Activated CD4-positive, alpha-beta T cell treated with anti-CD3 and anti-CD28 coated beads for 36 hours (primary cell): ENCODE data around the gene S1PR3. TPM values are rescaled to one million over a fixed set of nuclear protein-coding genes. Genes with fewer than 3 reads are reported as not detected.

Source experiments
- ATAC-seq: fragments of 200-7000 bp; cut with Tn5 transposase; one replicate; pipeline ENCODE4 v1.10.0; 2021; ENCODE audit warnings: mild to moderate bottlenecking, moderate library complexity
- CTCF ChIA-PET: fragments of 350-600 bp; sonication (Branson Sonifier 250); formaldehyde crosslinking; loops from one replicate; lab custom pipeline; 2021; ENCODE audit warnings: antibody characterized with exemption; lab: Charles Lee
- POLR2A ChIA-PET: fragments of 350-600 bp; sonication (Branson Sonifier 250); formaldehyde crosslinking; loops from one replicate; lab custom pipeline; 2021; ENCODE audit warnings: antibody characterized with exemption, inconsistent platforms; lab: Charles Lee
- DNase-seq: peaks from one replicate; pipeline ENCODE4 v3.0.0-alpha.2; 2020
- H3K27ac Mint-ChIP-seq: one replicate; pipeline ENCODE4 v1.8.0; 2021; ENCODE audit warnings: mixed read lengths
- H3K27me3 Mint-ChIP-seq: one replicate; pipeline ENCODE4 v1.8.0; 2021; ENCODE audit warnings: mixed read lengths
- H3K36me3 Mint-ChIP-seq: one replicate; pipeline ENCODE4 v1.8.0; 2021; ENCODE audit warnings: low read depth, mixed read lengths
- H3K4me1 Mint-ChIP-seq: one replicate; pipeline ENCODE4 v1.8.0; 2021; ENCODE audit warnings: mixed read lengths
- H3K4me3 Mint-ChIP-seq: one replicate; pipeline ENCODE4 v1.8.0; 2021; ENCODE audit warnings: mild to moderate bottlenecking, moderate library complexity, mixed read lengths
- H3K9me3 Mint-ChIP-seq: one replicate; pipeline ENCODE4 v1.8.0; 2021; ENCODE audit warnings: low read depth, mixed read lengths
- intact Hi-C, 2 experiments: fragments of 100-400 bp; cut with DNase I in 1 of 2; cut with micrococcal nuclease in 1 of 2; formaldehyde crosslinking; loops; one replicate each; pipeline versions ENCODE4 v1.14.2 to v1.15.1; 2022 to 2024; cut with DNase I, micrococcal nuclease
- total RNA-seq, 2 experiments: library from RNA; stranded (reverse); gene quantifications; one replicate each; pipeline ENCODE4 v1.2.3, GENCODE V29; 2021

S1PR3 gene
- total RNA-seq, 2 experiments from 2014 or later = 0.56 to 1.2 TPM

- CTCF ChIA-PET = no interaction called here
- Mint-ChIP-seq H3K36me3 (no peaks in the 10 kb centered on the region), H3K27ac (no peak overlapping the region), H3K9me3 (no peaks in the 10 kb centered on the region), H3K4me3 (no peak overlapping the region), H3K27me3 (peaks cover 31% of the 10 kb centered on the region), H3K4me1 (peaks cover 7% of the 10 kb centered on the region)
- POLR2A ChIA-PET = no interaction called here
- intact Hi-C loops = loop anchor here in 1 of 2 experiments (10.0 kb wide), 1 partner anchor 1020 kb away; the partner anchor contains the start of gene CDK20
- ATAC-seq = no peak
- DNase-seq = no peak
Observed at GRCh38 chr9:88995200-88995577, 3.9 kb downstream of the S1PR3 start.

- Mint-ChIP-seq H3K4me1 (peaks cover 5% of the 10 kb centered on the region), H3K27ac (no peak overlapping the region), H3K27me3 (peaks cover 29% of the 10 kb centered on the region), H3K4me3 (no peak overlapping the region), H3K36me3 (no peaks in the 10 kb centered on the region), H3K9me3 (no peaks in the 10 kb centered on the region)
- CTCF ChIA-PET = no interaction called here
- DNase-seq = no peak
- intact Hi-C loops = loop anchor here in 1 of 2 experiments (10.0 kb wide), 1 partner anchor 1021 kb away; the partner anchor contains the start of gene CDK20
- POLR2A ChIA-PET = no interaction called here
- ATAC-seq = no peak
Observed at GRCh38 chr9:88995627-88996026, 4.4 kb downstream of the S1PR3 start.

- no peak for ATAC-seq
- ChIA-PET CTCF (no interaction called here), POLR2A (no interaction called here)
- no peak for DNase-seq
- Mint-ChIP-seq H3K27me3 (peaks cover 29% of the 10 kb centered on the region), H3K4me3 (no peak overlapping the region), H3K4me1 (peaks cover 9% of the 10 kb centered on the region), H3K36me3 (no peaks in the 10 kb centered on the region), H3K27ac (no peak overlapping the region), H3K9me3 (no peaks in the 10 kb centered on the region)
- intact Hi-C loops = loop anchor here in 1 of 2 experiments (10.0 kb wide), 1 partner anchor 1021 kb away; the partner anchor contains the start of gene CDK20
Observed at GRCh38 chr9:88996046-88996920, 5.0 kb downstream of the S1PR3 start.

DNA sequence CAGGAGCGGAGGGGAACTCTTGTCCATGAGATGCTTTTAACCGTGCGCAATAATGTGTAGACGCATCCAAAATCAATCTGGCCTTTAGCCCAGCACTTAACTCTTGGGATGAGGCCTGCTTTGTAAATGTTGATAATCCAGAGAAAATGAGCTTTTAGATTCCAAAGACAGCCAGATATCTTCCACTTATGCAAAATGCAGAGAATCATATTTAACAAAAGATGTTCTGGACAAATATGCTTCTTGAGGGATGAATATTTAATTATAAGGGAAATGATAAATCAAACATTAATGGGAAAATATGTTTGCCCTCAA, 5.6 kb downstream of the S1PR3 start:
- Mint-ChIP-seq H3K4me1 (peaks cover 7% of the 10 kb centered on the region), H3K36me3 (no peaks in the 10 kb centered on the region), H3K27ac (no peak overlapping the region), H3K9me3 (no peaks in the 10 kb centered on the region), H3K27me3 (peaks cover 31% of the 10 kb centered on the region), H3K4me3 (no peak overlapping the region)
- ChIA-PET POLR2A (no interaction called here), CTCF (no interaction called here)
- ATAC-seq (no peak), DNase-seq (no peak)
- intact Hi-C loops = loop anchor here in 1 of 2 experiments (10.0 kb wide), 1 partner anchor 1022 kb away; the partner anchor contains the start of gene CDK20

DNA sequence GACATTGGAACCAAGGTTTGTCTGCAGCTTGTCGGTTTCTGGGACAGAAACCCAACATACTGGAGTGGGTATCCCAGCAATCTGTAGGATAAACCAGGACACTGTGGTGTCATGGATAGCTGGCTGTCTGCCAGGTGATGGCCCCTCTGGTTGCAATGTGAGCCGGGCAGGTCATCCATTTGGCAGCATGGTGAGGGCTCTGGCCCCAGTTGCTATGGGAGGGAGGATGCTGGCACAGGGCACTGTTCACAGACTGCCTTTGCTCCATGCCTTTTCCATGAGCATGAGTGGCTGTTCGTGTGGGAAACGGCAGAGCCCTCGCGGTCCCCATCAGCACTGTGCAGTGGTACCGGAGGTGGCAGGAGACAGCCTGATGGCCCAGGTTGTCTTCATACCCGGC, 6.4 kb downstream of the S1PR3 start:
- no peak for DNase-seq
- POLR2A ChIA-PET = no interaction called here
- H3K4me3 Mint-ChIP-seq = no peak overlapping the region
- H3K27ac Mint-ChIP-seq = no peak overlapping the region
- peaks cover 32% of the 10 kb centered on the region for H3K27me3 Mint-ChIP-seq
- no peaks in the 10 kb centered on the region for H3K36me3 Mint-ChIP-seq
- peaks cover 5% of the 10 kb centered on the region for H3K4me1 Mint-ChIP-seq
- no peaks in the 10 kb centered on the region for H3K9me3 Mint-ChIP-seq
- intact Hi-C loops = loop anchor here in 1 of 2 experiments (10.0 kb wide), 1 partner anchor 1023 kb away; the partner anchor contains the start of gene CDK20
- no peak for ATAC-seq
- CTCF ChIA-PET = no interaction called here

DNA sequence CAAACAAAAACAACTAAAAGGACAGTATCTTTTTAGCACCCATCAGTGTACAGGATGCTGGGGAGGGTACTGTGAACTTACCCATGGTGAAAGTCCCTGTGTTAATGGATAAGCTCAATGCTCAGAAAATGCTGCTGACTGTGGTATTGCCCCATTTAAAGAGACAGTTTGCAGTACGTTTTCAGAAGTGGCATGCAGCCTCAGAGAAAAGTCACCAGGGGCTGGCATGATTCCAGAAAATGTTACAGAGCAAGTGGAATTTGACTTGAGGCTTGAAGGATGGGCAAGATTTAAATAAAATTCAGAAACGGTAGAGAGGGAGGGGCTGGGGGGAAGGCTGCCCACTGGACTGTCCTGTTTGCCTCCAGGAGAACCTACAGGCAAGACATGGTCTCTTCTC, 7.2 kb downstream of the S1PR3 start:
- H3K27ac Mint-ChIP-seq = no peak overlapping the region
- no peak overlapping the region for H3K4me3 Mint-ChIP-seq
- no peak for ATAC-seq
- peaks cover 5% of the 10 kb centered on the region for H3K4me1 Mint-ChIP-seq
- CTCF ChIA-PET = interaction anchor here (0.6 to 0.7 kb wide), 3 partner anchors 272 to 672 kb away, joined by 3 read pairs; no protein-coding TSS in a partner anchor
- no peaks in the 10 kb centered on the region for H3K9me3 Mint-ChIP-seq
- no peaks in the 10 kb centered on the region for H3K36me3 Mint-ChIP-seq
- POLR2A ChIA-PET = no interaction called here
- H3K27me3 Mint-ChIP-seq = peaks cover 26% of the 10 kb centered on the region
- intact Hi-C loops = loop anchor here in 1 of 2 experiments (10.0 kb wide), 1 partner anchor 1024 kb away; the partner anchor contains the start of gene CDK20
- DNase-seq = no peak

- peaks cover 22% of the 10 kb centered on the region for H3K27me3 Mint-ChIP-seq
- DNase-seq = no peak
- peaks cover 5% of the 10 kb centered on the region for H3K4me1 Mint-ChIP-seq
- H3K4me3 Mint-ChIP-seq = no peak overlapping the region
- ChIA-PET POLR2A (no interaction called here), CTCF (interaction anchor here (0.6 to 0.7 kb wide), 2 partner anchors 273 to 672 kb away, joined by 3 read pairs; no protein-coding TSS in a partner anchor)
- no peak overlapping the region for H3K27ac Mint-ChIP-seq
- no peaks in the 10 kb centered on the region for H3K9me3 Mint-ChIP-seq
- H3K36me3 Mint-ChIP-seq = no peaks in the 10 kb centered on the region
- intact Hi-C loops = loop anchor here in 1 of 2 experiments (10.0 kb wide), 1 partner anchor 1024 kb away; the partner anchor contains the start of gene CDK20
- no peak for ATAC-seq
Observed at GRCh38 chr9:88998911-88999310, 7.6 kb downstream of the S1PR3 start.

GRCh38 chr9:89000371-89000781, 9.1 kb downstream of the S1PR3 start:
- ATAC-seq (no peak), DNase-seq (no peak)
- no peak overlapping the region for H3K4me3 Mint-ChIP-seq
- H3K27ac Mint-ChIP-seq = no peak overlapping the region
- peaks cover 5% of the 10 kb centered on the region for H3K4me1 Mint-ChIP-seq
- H3K36me3 Mint-ChIP-seq = no peaks in the 10 kb centered on the region
- peaks cover 16% of the 10 kb centered on the region for H3K27me3 Mint-ChIP-seq
- ChIA-PET POLR2A (no interaction called here), CTCF (interaction anchor here (0.8 to 1.5 kb wide), 9 partner anchors 12 to 416 kb away, joined by 3 to 8 read pairs (median 4); no protein-coding TSS in a partner anchor)
- intact Hi-C loops = loop anchor here (5.0 to 10.0 kb wide), 4 partner anchors 258 to 1048 kb away; no protein-coding TSS in a partner anchor
- no peaks in the 10 kb centered on the region for H3K9me3 Mint-ChIP-seq

GRCh38 chr9:89000973-89001916, 10.0 kb downstream of the S1PR3 start:
- POLR2A ChIA-PET = no interaction called here
- H3K4me1 Mint-ChIP-seq = peaks cover 5% of the 10 kb centered on the region
- H3K4me3 Mint-ChIP-seq = no peak overlapping the region
- peaks cover 16% of the 10 kb centered on the region for H3K27me3 Mint-ChIP-seq
- no peak overlapping the region for H3K27ac Mint-ChIP-seq
- CTCF ChIA-PET = interaction anchor here (0.7 to 1.5 kb wide), 15 partner anchors 8 to 854 kb away, joined by 3 to 8 read pairs (median 3); no protein-coding TSS in a partner anchor
- no peaks in the 10 kb centered on the region for H3K36me3 Mint-ChIP-seq
- no peaks in the 10 kb centered on the region for H3K9me3 Mint-ChIP-seq
- DNase-seq (peak; percentile 92), ATAC-seq (peak; percentile 71)
- intact Hi-C loops = loop anchor here (1.0 to 10.0 kb wide), 7 partner anchors 259 to 1049 kb away; no protein-coding TSS in a partner anchor

GRCh38 chr9:89001917-89002540, 10.8 kb downstream of the S1PR3 start:
- ChIA-PET CTCF (interaction anchor here (0.7 kb wide), 1 partner anchor 855 kb away, joined by 3 read pairs; no protein-coding TSS in a partner anchor), POLR2A (no interaction called here)
- H3K36me3 Mint-ChIP-seq = no peaks in the 10 kb centered on the region
- no peak overlapping the region for H3K4me3 Mint-ChIP-seq
- no peak overlapping the region for H3K27ac Mint-ChIP-seq
- H3K9me3 Mint-ChIP-seq = no peaks in the 10 kb centered on the region
- intact Hi-C loops = loop anchor here (1.0 to 10.0 kb wide), 7 partner anchors 260 to 1050 kb away; no protein-coding TSS in a partner anchor
- ATAC-seq (no peak), DNase-seq (no peak)
- H3K27me3 Mint-ChIP-seq = peaks cover 15% of the 10 kb centered on the region
- H3K4me1 Mint-ChIP-seq = peaks cover 5% of the 10 kb centered on the region
